Naive thymus-derived CD4-positive, alpha-beta T cell (primary cell): ENCODE data around the gene ASB1. TPM values are rescaled to one million over a fixed set of nuclear protein-coding genes. Genes with fewer than 3 reads are reported as not detected.

Experiments used
- ATAC-seq: fragments of 150-1000 bp; cut with Tn5 transposase; 2 replicates; pipeline ENCODE4 v1.10.0; 2021; ENCODE audit warnings: mild to moderate bottlenecking, moderate library complexity
- CTCF ChIA-PET: fragments of 350-600 bp; sonication (Branson Sonifier 250); formaldehyde crosslinking; loops from one replicate; lab custom pipeline; 2021; ENCODE audit warnings: antibody characterized with exemption; lab: Charles Lee
- POLR2A ChIA-PET: fragments of 350-600 bp; sonication (Branson Sonifier 250); formaldehyde crosslinking; loops from one replicate; lab custom pipeline; 2021; ENCODE audit warnings: antibody characterized with exemption, inconsistent platforms; lab: Charles Lee
- DNase-seq, 9 donors: peaks; one replicate each; pipeline versions ENCODE4 v3.0.0 to v3.0.0-alpha.2; 2020 to 2022; ENCODE audit warnings: mixed read lengths in 1 of 9
- H3K27ac ChIP-seq: one replicate; pipeline ENCODE4 v1.7.0; 2013; ENCODE audit warnings: mild to moderate bottlenecking, low read depth, low read length, moderate library complexity
- H3K27me3 ChIP-seq, 2 donors: one replicate each; pipeline ENCODE4 v1.7.0; 2013; ENCODE audit warnings: low read length in 2 of 2, mild to moderate bottlenecking in 2 of 2, moderate library complexity in 2 of 2; ENCODE audit not compliant: control insufficient read depth in 2 of 2, insufficient read depth in 2 of 2
- H3K36me3 ChIP-seq, 3 experiments: 1 replicate in 2 of 3; 2 replicates in 1 of 3; pipeline ENCODE4 v1.7.0; 2013; ENCODE audit warnings: low read length in 3 of 3, mild to moderate bottlenecking in 3 of 3, moderate library complexity in 1 of 3; ENCODE audit not compliant: insufficient read depth in 3 of 3, control insufficient read depth in 2 of 3
- H3K4me1 ChIP-seq, 2 donors: one replicate each; pipeline ENCODE4 v1.7.0; 2013; ENCODE audit warnings: low read length in 2 of 2, mild to moderate bottlenecking in 2 of 2, moderate library complexity in 1 of 2; ENCODE audit not compliant: control insufficient read depth in 2 of 2, insufficient read depth in 2 of 2
- H3K4me3 ChIP-seq: 2 replicates; pipeline ENCODE4 v1.7.0; 2013; ENCODE audit warnings: mild to moderate bottlenecking, low read length
- H3K9me3 ChIP-seq, 3 experiments: 1 replicate in 2 of 3; 2 replicates in 1 of 3; pipeline ENCODE4 v1.7.0; 2013; ENCODE audit warnings: low read length in 3 of 3; ENCODE audit not compliant: control insufficient read depth in 2 of 3
- H3K27ac Mint-ChIP-seq, 9 donors: one replicate each; pipeline ENCODE4 v1.8.0; 2020 to 2022; ENCODE audit warnings: mixed read lengths in 9 of 9, mild to moderate bottlenecking in 8 of 9, moderate library complexity in 5 of 9, inconsistent platforms in 2 of 9
- H3K27me3 Mint-ChIP-seq, 5 donors: one replicate each; pipeline ENCODE4 v1.8.0; 2021 to 2022; ENCODE audit warnings: mixed read lengths in 5 of 5, mild to moderate bottlenecking in 1 of 5
- H3K36me3 Mint-ChIP-seq, 5 donors: one replicate each; pipeline ENCODE4 v1.8.0; 2020 to 2022; ENCODE audit warnings: mixed read lengths in 5 of 5, mild to moderate bottlenecking in 3 of 5, inconsistent platforms in 1 of 5
- H3K4me1 Mint-ChIP-seq, 7 donors: one replicate each; pipeline ENCODE4 v1.8.0; 2020 to 2022; ENCODE audit warnings: mixed read lengths in 7 of 7, mild to moderate bottlenecking in 3 of 7, inconsistent platforms in 1 of 7
- H3K4me3 Mint-ChIP-seq, 10 donors: one replicate each; pipeline ENCODE4 v1.8.0; 2020 to 2022; ENCODE audit warnings: mild to moderate bottlenecking in 10 of 10, mixed read lengths in 10 of 10, moderate library complexity in 6 of 10, inconsistent platforms in 2 of 10
- H3K9me3 Mint-ChIP-seq, 11 donors: one replicate each; pipeline ENCODE4 v1.8.0; 2020 to 2022; ENCODE audit warnings: mixed read lengths in 11 of 11, mild to moderate bottlenecking in 4 of 11, inconsistent platforms in 1 of 11, moderate library complexity in 1 of 11
- intact Hi-C, 2 donors: fragments of 100-400 bp; cut with micrococcal nuclease; formaldehyde crosslinking; loops; one replicate each; pipeline ENCODE4 v1.15.1; 2023
- polyA plus RNA-seq, 2 donors: library from polyadenylated mRNA; unstranded; fragments of 300-500 nt; fragmentation: Illumina TruSeq; gene quantifications; one replicate each; pipeline ENCODE4 v1.2.3, GENCODE V29; 2021
- total RNA-seq, 6 experiments: library from RNA in 5 of 6; stranded (reverse) in 5 of 6; gene quantifications; 1 replicate in 5 of 6; 2 replicates in 1 of 6; pipeline ENCODE4 v1.2.3 and lab custom pipeline; 2021 to 2026

The ASB1 gene
- total and polyA plus RNA-seq, 7 experiments from 2014 or later, result 17.5 to 55.2 (median 29.3) TPM

GRCh38 chr2:238489896-238490295 is 63.2 kb downstream of the ASB1 start:
- Histone ChIP-seq H3K4me1 (peaks cover 8 to 25% of the 10 kb centered on the region in 2 donors), H3K36me3 (no peaks in the 10 kb centered on the region), H3K9me3 (no peaks in the 10 kb centered on the region), H3K27me3 (no peaks in the 10 kb centered on the region), H3K4me3 (no peak overlapping the region), H3K27ac (no peak overlapping the region)
- POLR2A ChIA-PET, result interaction anchor here (0.6 kb wide), 1 partner anchor 199 kb away, joined by 3 read pairs; no protein-coding TSS in a partner anchor
- no peaks in the 10 kb centered on the region for H3K36me3 Mint-ChIP-seq
- H3K4me3 Mint-ChIP-seq, result peak overlapping the region in 1 of 10 donors; percentile 18
- H3K9me3 Mint-ChIP-seq, result no peaks in the 10 kb centered on the region
- peak overlapping the region in 1 of 9 donors; percentile 41 for H3K27ac Mint-ChIP-seq
- peaks cover 21 to 33% (median 28%) of the 10 kb centered on the region in 7 donors for H3K4me1 Mint-ChIP-seq
- CTCF ChIA-PET, result no interaction called here
- peaks cover 0 to 6% (median 0%) of the 10 kb centered on the region in 5 donors for H3K27me3 Mint-ChIP-seq
- DNase-seq (no peak), ATAC-seq (no peak)
- intact Hi-C loops, result no loop called here

DNA sequence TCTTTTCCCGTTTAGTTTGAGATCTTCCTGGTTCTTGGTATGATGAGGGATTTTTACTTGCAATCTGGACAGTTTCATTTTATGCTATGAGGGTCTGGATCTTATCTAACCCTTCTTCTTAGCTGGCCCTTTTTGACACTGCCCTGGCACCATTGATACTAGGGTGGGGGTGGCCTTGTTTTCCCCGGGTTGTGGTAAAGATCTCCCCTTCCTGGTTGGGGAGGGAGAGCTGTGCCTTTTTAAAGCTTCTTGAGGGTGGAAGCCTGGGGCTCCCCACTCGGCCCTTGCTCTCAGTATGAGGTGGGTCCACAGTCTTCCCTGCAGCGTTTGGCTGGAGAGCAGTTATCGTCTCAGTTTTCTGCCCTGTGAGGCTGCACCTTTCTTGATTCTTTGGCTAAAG is 66.1 kb downstream of the ASB1 start:
- POLR2A ChIA-PET, result interaction anchor here (0.6 kb wide), 1 partner anchor 240 kb away, joined by 3 read pairs; no protein-coding TSS in a partner anchor
- Histone ChIP-seq H3K4me1 (peaks cover 8 to 27% of the 10 kb centered on the region in 2 donors), H3K27ac (no peak overlapping the region), H3K27me3 (no peaks in the 10 kb centered on the region), H3K9me3 (no peaks in the 10 kb centered on the region), H3K36me3 (no peaks in the 10 kb centered on the region), H3K4me3 (no peak overlapping the region)
- CTCF ChIA-PET, result interaction anchor here (0.6 to 1.1 kb wide), 2 partner anchors 16 to 22 kb away, joined by 3 read pairs; no protein-coding TSS in a partner anchor
- intact Hi-C loops, result no loop called here
- peak overlapping the region in 8 of 9 donors; percentile 60 to 95 (median 83) for H3K27ac Mint-ChIP-seq
- H3K4me1 Mint-ChIP-seq, result peaks cover 23 to 42% (median 38%) of the 10 kb centered on the region in 7 donors
- no peaks in the 10 kb centered on the region for H3K36me3 Mint-ChIP-seq
- peak overlapping the region in 7 of 10 donors; percentile 1 to 86 (median 27) for H3K4me3 Mint-ChIP-seq
- ATAC-seq (no peak), DNase-seq (no peak)
- peaks cover 0 to 6% (median 0%) of the 10 kb centered on the region in 5 donors for H3K27me3 Mint-ChIP-seq
- no peaks in the 10 kb centered on the region for H3K9me3 Mint-ChIP-seq

DNA sequence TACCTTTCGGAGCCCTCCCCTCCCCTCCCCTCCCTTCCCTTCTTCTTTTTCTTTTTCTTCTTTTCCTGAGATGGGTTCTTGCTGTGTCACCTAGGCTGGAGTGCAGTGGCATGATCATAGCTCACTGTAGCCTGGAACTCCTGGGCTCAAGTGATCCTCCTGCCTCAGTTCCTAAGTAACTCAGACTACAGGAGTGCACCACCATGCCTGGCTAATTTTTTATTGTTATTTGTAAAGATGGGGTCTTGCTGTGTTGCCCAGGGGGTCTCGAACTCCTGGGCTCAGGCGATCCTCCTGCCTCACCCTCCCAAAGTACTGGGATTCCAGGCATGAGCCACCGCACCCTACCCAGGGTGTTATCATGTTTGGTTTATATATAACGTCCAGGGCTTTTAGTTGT is 66.7 kb downstream of the ASB1 start:
- Mint-ChIP-seq H3K4me1 (peaks cover 23 to 42% (median 38%) of the 10 kb centered on the region in 7 donors), H3K4me3 (peak overlapping the region in 9 of 10 donors; percentile 27 to 86 (median 68)), H3K27me3 (peaks cover 0 to 6% (median 0%) of the 10 kb centered on the region in 5 donors), H3K36me3 (no peaks in the 10 kb centered on the region), H3K27ac (peak overlapping the region in 7 of 9 donors; percentile 78 to 95 (median 83)), H3K9me3 (no peaks in the 10 kb centered on the region)
- ChIA-PET POLR2A (no interaction called here), CTCF (interaction anchor here (0.6 to 1.1 kb wide), 2 partner anchors 16 to 21 kb away, joined by 3 read pairs; no protein-coding TSS in a partner anchor)
- Histone ChIP-seq H3K36me3 (no peaks in the 10 kb centered on the region), H3K27me3 (no peaks in the 10 kb centered on the region), H3K4me1 (peaks cover 8 to 27% of the 10 kb centered on the region in 2 donors), H3K4me3 (no peak overlapping the region), H3K27ac (no peak overlapping the region), H3K9me3 (no peaks in the 10 kb centered on the region)
- DNase-seq (no peak), ATAC-seq (no peak)
- intact Hi-C loops, result no loop called here

- Histone ChIP-seq H3K36me3 (no peaks in the 10 kb centered on the region), H3K27ac (peak overlapping the region; percentile 26), H3K4me1 (peaks cover 8 to 27% of the 10 kb centered on the region in 2 donors), H3K9me3 (no peaks in the 10 kb centered on the region), H3K27me3 (no peaks in the 10 kb centered on the region), H3K4me3 (no peak overlapping the region)
- Mint-ChIP-seq H3K36me3 (no peaks in the 10 kb centered on the region), H3K27ac (peak overlapping the region; percentile 56 to 95 (median 83)), H3K27me3 (peaks cover 0 to 6% (median 0%) of the 10 kb centered on the region in 5 donors), H3K9me3 (no peaks in the 10 kb centered on the region), H3K4me1 (peaks cover 23 to 42% (median 38%) of the 10 kb centered on the region in 7 donors), H3K4me3 (peak overlapping the region; percentile 14 to 86 (median 67))
- peak in 7 of 9 donors; percentile 15 to 49 (median 45) for DNase-seq
- ChIA-PET CTCF (no interaction called here), POLR2A (interaction anchor here (0.6 kb wide), 1 partner anchor 70 kb away, joined by 3 read pairs; no protein-coding TSS in a partner anchor)
- intact Hi-C loops, result loop anchor here in 1 of 2 donors (2.0 kb wide), 1 partner anchor 67 kb away; the partner anchor contains the start of gene ASB1
- ATAC-seq, result peak; percentile 59
Measured at GRCh38 chr2:238493880-238494572, 67.3 kb downstream of the ASB1 start.

DNA sequence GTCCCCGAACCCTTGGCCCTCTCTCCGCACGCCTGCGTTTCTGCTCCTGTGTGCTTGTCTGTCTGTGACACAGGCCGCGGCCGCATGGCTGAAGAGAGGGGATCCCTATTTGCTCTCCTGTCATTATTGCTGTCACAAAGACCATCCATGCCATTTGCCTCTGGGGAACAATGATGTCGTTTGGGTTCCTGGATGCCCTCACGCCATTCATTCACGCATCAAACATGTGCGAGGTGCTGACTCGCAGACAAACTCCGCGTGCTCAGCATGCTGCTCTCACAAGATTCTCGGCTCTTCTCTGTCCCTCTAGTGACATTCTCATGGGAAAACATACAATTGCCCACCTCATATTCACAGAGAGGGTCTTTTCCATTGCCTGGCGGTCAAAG is 67.8 kb downstream of the ASB1 start:
- Mint-ChIP-seq H3K27me3 (peaks cover 0 to 6% (median 0%) of the 10 kb centered on the region in 5 donors), H3K4me1 (peaks cover 23 to 42% (median 38%) of the 10 kb centered on the region in 7 donors), H3K9me3 (no peaks in the 10 kb centered on the region), H3K27ac (peak overlapping the region; percentile 56 to 95 (median 83)), H3K36me3 (no peaks in the 10 kb centered on the region), H3K4me3 (peak overlapping the region; percentile 42 to 86 (median 67))
- ChIA-PET POLR2A (interaction anchor here (0.6 kb wide), 1 partner anchor 70 kb away, joined by 3 read pairs; no protein-coding TSS in a partner anchor), CTCF (no interaction called here)
- H3K9me3 ChIP-seq, result no peaks in the 10 kb centered on the region
- DNase-seq (no peak), ATAC-seq (no peak)
- peak overlapping the region; percentile 26 for H3K27ac ChIP-seq
- intact Hi-C loops, result loop anchor here in 1 of 2 donors (2.0 kb wide), 1 partner anchor 68 kb away; the partner anchor contains the start of gene ASB1
- no peaks in the 10 kb centered on the region for H3K27me3 ChIP-seq
- no peaks in the 10 kb centered on the region for H3K36me3 ChIP-seq
- H3K4me3 ChIP-seq, result no peak overlapping the region
- H3K4me1 ChIP-seq, result peaks cover 8 to 27% of the 10 kb centered on the region in 2 donors

- DNase-seq (no peak), ATAC-seq (no peak)
- H3K9me3 Mint-ChIP-seq, result no peaks in the 10 kb centered on the region
- Histone ChIP-seq H3K9me3 (no peaks in the 10 kb centered on the region), H3K36me3 (no peaks in the 10 kb centered on the region), H3K4me3 (no peak overlapping the region), H3K4me1 (peaks cover 8 to 27% of the 10 kb centered on the region in 2 donors), H3K27ac (no peak overlapping the region), H3K27me3 (no peaks in the 10 kb centered on the region)
- peak overlapping the region in 4 of 10 donors; percentile 34 to 86 (median 52) for H3K4me3 Mint-ChIP-seq
- peaks cover 23 to 42% (median 38%) of the 10 kb centered on the region in 7 donors for H3K4me1 Mint-ChIP-seq
- intact Hi-C loops, result loop anchor here in 1 of 2 donors (2.0 kb wide), 1 partner anchor 69 kb away; the partner anchor contains the start of gene ASB1
- H3K36me3 Mint-ChIP-seq, result no peaks in the 10 kb centered on the region
- POLR2A ChIA-PET, result interaction anchor here (0.6 kb wide), 1 partner anchor 333 kb away, joined by 3 read pairs; no protein-coding TSS in a partner anchor
- CTCF ChIA-PET, result no interaction called here
- H3K27me3 Mint-ChIP-seq, result peaks cover 0 to 6% (median 0%) of the 10 kb centered on the region in 5 donors
- H3K27ac Mint-ChIP-seq, result peak overlapping the region in 7 of 9 donors; percentile 19 to 90 (median 83)
Measured at GRCh38 chr2:238495422-238495821, 68.7 kb downstream of the ASB1 start.
